Bronchial epithelial cell (primary cell): Measurements from ENCODE around the gene HESX1. TPM values are rescaled to one million over a fixed set of nuclear protein-coding genes. Genes with fewer than 3 reads are reported as not detected.

Experiments
- DNase-seq: peaks from one replicate; pipeline ENCODE4 v3.0.0-alpha.2; 2010; ENCODE audit warnings: low read depth
- FAIRE-seq: peaks from 2 replicates; lab custom pipeline; 2011; peaks lifted over from hg19 to GRCh38; lab: Jason Lieb, UNC
- H3K27me3 ChIP-seq: 2 replicates; pipeline ENCODE4 v1.5.1; 2011; ENCODE audit warnings: low read length; ENCODE audit not compliant: control insufficient read depth, insufficient read depth
- H3K36me3 ChIP-seq: 2 replicates; pipeline ENCODE4 v1.5.1; 2011; ENCODE audit warnings: low read length; ENCODE audit not compliant: control insufficient read depth, insufficient read depth
- H3K4me3 ChIP-seq: 2 replicates; pipeline ENCODE4 v1.5.1; 2011; ENCODE audit warnings: mild to moderate bottlenecking, low read depth, low read length, control low read depth
- CTCF ChIP-seq: IDR thresholded peaks from 2 replicates; pipeline ENCODE4 v1.5.1; 2011; ENCODE audit warnings: mild to moderate bottlenecking, moderate library complexity, low read length, control low read depth, inconsistent platforms; ENCODE audit not compliant: insufficient read depth, severe bottlenecking
- total RNA-seq: library from RNA; depleted of rRNA; stranded (reverse); fragments of >200 nt; gene quantifications from 2 replicates; pipeline ENCODE4 v1.2.1, GENCODE V29; 2014

The HESX1 gene
- total RNA-seq, 1 donor from 2014 or later = 0.26 TPM

GRCh38 chr3:57206423-57206822, 6.6 kb upstream of the HESX1 start:
- TF ChIP-seq CTCF = no peak

GRCh38 chr3:57194641-57195040, 5.1 kb downstream of the HESX1 start:
- H3K4me3 ChIP-seq = no peak overlapping the region
- H3K36me3 ChIP-seq = no peaks in the 10 kb centered on the region
- H3K27me3 ChIP-seq = no peaks in the 10 kb centered on the region
- DNase-seq (no peak), FAIRE-seq (no peak)
- no peak for TF ChIP-seq CTCF

More at GRCh38 chr3:57206423-57206822, 6.6 kb upstream of the HESX1 start:
- H3K4me3 ChIP-seq = no peak overlapping the region
- FAIRE-seq (no peak), DNase-seq (no peak)
- H3K27me3 ChIP-seq = no peaks in the 10 kb centered on the region
- no peaks in the 10 kb centered on the region for H3K36me3 ChIP-seq

GRCh38 chr3:57192028-57192427, 7.8 kb downstream of the HESX1 start:
- DNase-seq (no peak), FAIRE-seq (no peak)
- Histone ChIP-seq H3K4me3 (no peak overlapping the region), H3K27me3 (no peaks in the 10 kb centered on the region), H3K36me3 (no peaks in the 10 kb centered on the region)
- TF ChIP-seq CTCF = no peak

GRCh38 chr3:57184526-57184925, 15.3 kb downstream of the HESX1 start:
- no peak overlapping the region for H3K4me3 ChIP-seq
- DNase-seq (no peak), FAIRE-seq (no peak)
- H3K36me3 ChIP-seq = no peaks in the 10 kb centered on the region
- H3K27me3 ChIP-seq = no peaks in the 10 kb centered on the region
- no peak for TF ChIP-seq CTCF

GRCh38 chr3:57179580-57180410, 20.0 kb downstream of the HESX1 start:
- Histone ChIP-seq H3K27me3 (no peaks in the 10 kb centered on the region), H3K36me3 (no peaks in the 10 kb centered on the region), H3K4me3 (no peak overlapping the region)
- DNase-seq (peak; percentile 29), FAIRE-seq (no peak)
- peak; percentile 22 for TF ChIP-seq CTCF
